Natural killer cell treated with Interleukin-12 subunit alpha and Interleukin-12 subunit beta and Interleukin-15 and Interleukin-18, amount 100 ng/mL, for 72 hours (primary cell): ENCODE measurements around the gene VDAC1. TPM values are rescaled to one million over a fixed set of nuclear protein-coding genes. Genes with fewer than 3 reads are reported as not detected.
"Not testable (repeated sequence)": the region's sequence is repeated elsewhere in the genome, so short reads cannot be mapped to it uniquely, and the experiment has no call there.

Experiments used
- ATAC-seq, 2 donors: fragments of 150-1000 bp; cut with Tn5 transposase in 1 of 2; sonication (Bioruptor Pico), chemical (Tn5 transposase) in 1 of 2; 2 replicates each; pipeline ENCODE4 v1.10.0; 2021
- DNase-seq: peaks from one replicate; pipeline ENCODE4 v3.0.0; 2022; ENCODE audit warnings: low spot score
- H3K27ac Mint-ChIP-seq, 2 donors: 1 replicate in 1 of 2; 2 replicates in 1 of 2; pipeline ENCODE4 v1.8.0; 2022; ENCODE audit warnings: mixed read lengths in 2 of 2, mild to moderate bottlenecking in 1 of 2, moderate library complexity in 1 of 2
- H3K27me3 Mint-ChIP-seq, 2 donors: 1 replicate in 1 of 2; 2 replicates in 1 of 2; pipeline ENCODE4 v1.8.0; 2022; ENCODE audit warnings: mixed read lengths in 2 of 2
- H3K36me3 Mint-ChIP-seq: one replicate; pipeline ENCODE4 v1.8.0; 2022; ENCODE audit warnings: mixed read lengths
- H3K4me1 Mint-ChIP-seq, 2 donors: 1 replicate in 1 of 2; 2 replicates in 1 of 2; pipeline ENCODE4 v1.8.0; 2022; ENCODE audit warnings: low read depth in 2 of 2, mixed read lengths in 2 of 2, mild to moderate bottlenecking in 1 of 2
- H3K4me3 Mint-ChIP-seq: one replicate; pipeline ENCODE4 v1.8.0; 2022; ENCODE audit warnings: mixed read lengths
- H3K9me3 Mint-ChIP-seq: 2 replicates; pipeline ENCODE4 v1.8.0; 2022; ENCODE audit warnings: mixed read lengths
- total RNA-seq, 2 donors: library from RNA; stranded (reverse); gene quantifications; one replicate each; pipeline ENCODE4 v1.2.3, GENCODE V29; 2022

VDAC1 gene
- total RNA-seq, 2 donors from 2014 or later: 325 to 329 TPM

GRCh38 chr5:133962131-133962530 lies 42.6 kb downstream of the VDAC1 start:
- peaks cover 6% of the 10 kb centered on the region for H3K36me3 Mint-ChIP-seq
- ATAC-seq (no peak), DNase-seq (no peak)
- peak overlapping the region; percentile 7 to 15 for H3K27ac Mint-ChIP-seq
- H3K27me3 Mint-ChIP-seq: no peaks in the 10 kb centered on the region
- H3K4me1 Mint-ChIP-seq: peaks cover 35 to 40% of the 10 kb centered on the region in 2 donors
- peak overlapping the region; percentile 33 for H3K4me3 Mint-ChIP-seq
- H3K9me3 Mint-ChIP-seq: no peaks in the 10 kb centered on the region

GRCh38 chr5:133959643-133960042 lies 45.1 kb downstream of the VDAC1 start:
- Mint-ChIP-seq H3K27ac (peak overlapping the region; percentile 45 to 83), H3K36me3 (peaks cover 9% of the 10 kb centered on the region), H3K4me1 (peaks cover 31 to 34% of the 10 kb centered on the region in 2 donors), H3K9me3 (no peaks in the 10 kb centered on the region), H3K27me3 (no peaks in the 10 kb centered on the region), H3K4me3 (no peak overlapping the region)
- DNase-seq: no peak
- ATAC-seq: no peak

GRCh38 chr5:133957591-133957990 lies 47.2 kb downstream of the VDAC1 start:
- Mint-ChIP-seq H3K27ac (peak overlapping the region; percentile 81 to 89), H3K9me3 (no peaks in the 10 kb centered on the region), H3K4me1 (peaks cover 22 to 23% of the 10 kb centered on the region in 2 donors), H3K27me3 (no peaks in the 10 kb centered on the region), H3K36me3 (peaks cover 12% of the 10 kb centered on the region), H3K4me3 (peak overlapping the region; percentile 54)
- DNase-seq (no peak), ATAC-seq (peak; percentile 75 to 81)

GRCh38 chr5:133957080-133957479 lies 47.7 kb downstream of the VDAC1 start:
- Mint-ChIP-seq H3K9me3 (no peaks in the 10 kb centered on the region), H3K4me3 (peak overlapping the region; percentile 54), H3K36me3 (peaks cover 12% of the 10 kb centered on the region), H3K27me3 (no peaks in the 10 kb centered on the region), H3K27ac (peak overlapping the region; percentile 81 to 89), H3K4me1 (peaks cover 17 to 18% of the 10 kb centered on the region in 2 donors)
- ATAC-seq (peak in 1 of 2 donors; percentile 29), DNase-seq (no peak)

GRCh38 chr5:133956196-133956595 lies 48.6 kb downstream of the VDAC1 start:
- Mint-ChIP-seq H3K36me3 (peaks cover 12% of the 10 kb centered on the region), H3K27ac (peak overlapping the region in 1 of 2 donors; percentile 81), H3K4me1 (peaks cover 17 to 18% of the 10 kb centered on the region in 2 donors)
- not testable (repeated sequence) for H3K4me3 Mint-ChIP-seq, H3K27me3 Mint-ChIP-seq, H3K9me3 Mint-ChIP-seq, DNase-seq, ATAC-seq

- H3K4me3 Mint-ChIP-seq: no peak overlapping the region
- no peak for DNase-seq
- H3K36me3 Mint-ChIP-seq: peaks cover 6% of the 10 kb centered on the region
- H3K27me3 Mint-ChIP-seq: no peaks in the 10 kb centered on the region
- ATAC-seq: no peak
- H3K9me3 Mint-ChIP-seq: no peaks in the 10 kb centered on the region
- H3K27ac Mint-ChIP-seq: peak overlapping the region in 1 of 2 donors; percentile 17
- H3K4me1 Mint-ChIP-seq: peaks cover 7 to 14% of the 10 kb centered on the region in 2 donors
Measured at GRCh38 chr5:133953568-133954145, 51.1 kb downstream of the VDAC1 start.

- Mint-ChIP-seq H3K27me3 (no peaks in the 10 kb centered on the region), H3K4me1 (peaks cover 7 to 14% of the 10 kb centered on the region in 2 donors), H3K9me3 (no peaks in the 10 kb centered on the region), H3K27ac (peak overlapping the region in 1 of 2 donors; percentile 17), H3K4me3 (no peak overlapping the region), H3K36me3 (peaks cover 6% of the 10 kb centered on the region)
- DNase-seq (no peak), ATAC-seq (no peak)
Measured at GRCh38 chr5:133952729-133953567, 51.8 kb downstream of the VDAC1 start.

GRCh38 chr5:133950821-133951612 lies 53.8 kb downstream of the VDAC1 start:
- Mint-ChIP-seq H3K27ac (no peak overlapping the region), H3K4me1 (peaks cover 0 to 5% of the 10 kb centered on the region in 2 donors), H3K4me3 (no peak overlapping the region), H3K9me3 (no peaks in the 10 kb centered on the region), H3K27me3 (no peaks in the 10 kb centered on the region), H3K36me3 (peaks cover 6% of the 10 kb centered on the region)
- ATAC-seq (peak in 1 of 2 donors; percentile 32), DNase-seq (no peak)

- H3K27ac Mint-ChIP-seq: no peak overlapping the region
- no peaks in the 10 kb centered on the region for H3K4me1 Mint-ChIP-seq
- DNase-seq (no peak), ATAC-seq (no peak)
- no peaks in the 10 kb centered on the region for H3K9me3 Mint-ChIP-seq
- peaks cover 0 to 3% of the 10 kb centered on the region in 2 donors for H3K27me3 Mint-ChIP-seq
- no peak overlapping the region for H3K4me3 Mint-ChIP-seq
- H3K36me3 Mint-ChIP-seq: no peaks in the 10 kb centered on the region
Measured at GRCh38 chr5:133948721-133949120, 56.1 kb downstream of the VDAC1 start.

- H3K9me3 Mint-ChIP-seq: no peaks in the 10 kb centered on the region
- peaks cover 0 to 3% of the 10 kb centered on the region in 2 donors for H3K27me3 Mint-ChIP-seq
- ATAC-seq (no peak), DNase-seq (no peak)
- H3K4me1 Mint-ChIP-seq: no peaks in the 10 kb centered on the region
- no peak overlapping the region for H3K27ac Mint-ChIP-seq
- no peak overlapping the region for H3K4me3 Mint-ChIP-seq
- no peaks in the 10 kb centered on the region for H3K36me3 Mint-ChIP-seq
Measured at GRCh38 chr5:133947431-133947841, 57.3 kb downstream of the VDAC1 start.

- Mint-ChIP-seq H3K27ac (no peak overlapping the region), H3K36me3 (no peaks in the 10 kb centered on the region)
Measured at GRCh38 chr5:133945568-133945967, 59.2 kb downstream of the VDAC1 start.

GRCh38 chr5:133944263-133945185 lies 60.3 kb downstream of the VDAC1 start:
- DNase-seq (no peak), ATAC-seq (peak in 1 of 2 donors; percentile 62)
- Mint-ChIP-seq H3K36me3 (no peaks in the 10 kb centered on the region), H3K4me1 (no peaks in the 10 kb centered on the region), H3K9me3 (no peaks in the 10 kb centered on the region), H3K4me3 (no peak overlapping the region), H3K27ac (no peak overlapping the region), H3K27me3 (peaks cover 0 to 3% of the 10 kb centered on the region in 2 donors)

More at GRCh38 chr5:133945568-133945967, 59.2 kb downstream of the VDAC1 start:
- DNase-seq (no peak), ATAC-seq (no peak)
- Mint-ChIP-seq H3K9me3 (no peaks in the 10 kb centered on the region), H3K4me3 (no peak overlapping the region), H3K27me3 (peaks cover 0 to 3% of the 10 kb centered on the region in 2 donors), H3K4me1 (no peaks in the 10 kb centered on the region)

GRCh38 chr5:133943475-133943817 lies 61.3 kb downstream of the VDAC1 start:
- DNase-seq (no peak), ATAC-seq (no peak)
- Mint-ChIP-seq H3K36me3 (no peaks in the 10 kb centered on the region), H3K27ac (no peak overlapping the region), H3K9me3 (no peaks in the 10 kb centered on the region), H3K4me1 (no peaks in the 10 kb centered on the region), H3K4me3 (no peak overlapping the region), H3K27me3 (peaks cover 0 to 3% of the 10 kb centered on the region in 2 donors)
